Keratinocyte (primary cell): Measurements from ENCODE around the gene A1BG. TPM values are rescaled to one million over a fixed set of nuclear protein-coding genes. Genes with fewer than 3 reads are reported as not detected.
"Not testable (repeated sequence)": the region's sequence is repeated elsewhere in the genome, so short reads cannot be mapped to it uniquely, and the experiment has no call there.

ENCODE experiments used
- DNase-seq: peaks from one replicate; pipeline ENCODE4 v3.0.0-alpha.2; 2011; ENCODE audit warnings: low read depth, missing footprints, low spot score
- FAIRE-seq: peaks from 2 replicates; lab custom pipeline; 2011; peaks lifted over from hg19 to GRCh38; lab: Jason Lieb, UNC
- H2AFZ ChIP-seq: 2 replicates; pipeline ENCODE4 v1.6.0; 2012; ENCODE audit warnings: low read length, control low read depth, inconsistent platforms; ENCODE audit not compliant: control insufficient read depth
- H3K27ac ChIP-seq: 2 replicates; pipeline ENCODE4 v1.5.1; 2011; ENCODE audit warnings: low read length; ENCODE audit not compliant: control insufficient read depth, insufficient read depth
- H3K27me3 ChIP-seq: 3 replicates; pipeline ENCODE4 v1.6.0; 2011; ENCODE audit warnings: low read length; ENCODE audit not compliant: control insufficient read depth, insufficient read depth; ENCODE audit errors: extremely low read depth
- H3K36me3 ChIP-seq, 2 experiments: 2 replicates in 1 of 2; 3 replicates in 1 of 2; pipeline ENCODE4 v1.5.1; 2011; ENCODE audit warnings: low read length in 2 of 2, mild to moderate bottlenecking in 1 of 2; ENCODE audit not compliant: control insufficient read depth in 2 of 2, insufficient read depth in 2 of 2; ENCODE audit errors: extremely low read depth in 1 of 2
- H3K4me1 ChIP-seq: 3 replicates; pipeline ENCODE4 v1.5.1; 2011; ENCODE audit warnings: low read length; ENCODE audit not compliant: control insufficient read depth, insufficient read depth; ENCODE audit errors: extremely low read depth
- H3K4me2 ChIP-seq: 3 replicates; pipeline ENCODE4 v1.6.0; 2011; ENCODE audit warnings: low read depth, low read length; ENCODE audit not compliant: control insufficient read depth, insufficient read depth; ENCODE audit errors: extremely low read depth
- H3K4me3 ChIP-seq, 3 experiments: fragments of 200-600 bp in 1 of 3; sonication (generic) in 1 of 3; 2 replicates in 2 of 3; 3 replicates in 1 of 3; pipeline ENCODE4 v1.5.1; 2011 to 2016; ENCODE audit warnings: low read length in 3 of 3, mild to moderate bottlenecking in 3 of 3, control low read depth in 2 of 3, inconsistent platforms in 1 of 3, low read depth in 1 of 3, mixed read lengths in 1 of 3, mixed run types in 1 of 3, moderate library complexity in 1 of 3; ENCODE audit not compliant: control insufficient read depth in 2 of 3, insufficient read depth in 2 of 3; ENCODE audit errors: extremely low read depth in 1 of 3
- H3K79me2 ChIP-seq: 2 replicates; pipeline ENCODE4 v1.6.0; 2012; ENCODE audit warnings: low read length; ENCODE audit not compliant: control insufficient read depth, insufficient read depth
- H3K9ac ChIP-seq: 3 replicates; pipeline ENCODE4 v1.6.0; 2011; ENCODE audit warnings: low read length; ENCODE audit not compliant: control insufficient read depth, insufficient read depth; ENCODE audit errors: extremely low read depth
- H3K9me1 ChIP-seq: 3 replicates; pipeline ENCODE4 v1.6.0; 2011; ENCODE audit warnings: low read length; ENCODE audit not compliant: control insufficient read depth, insufficient read depth; ENCODE audit errors: extremely low read depth
- H3K9me3 ChIP-seq: 2 replicates; pipeline ENCODE4 v1.5.1; 2012; ENCODE audit warnings: low read depth, low read length; ENCODE audit not compliant: control insufficient read depth
- H4K20me1 ChIP-seq: 3 replicates; pipeline ENCODE4 v1.6.0; 2011; ENCODE audit warnings: low read length; ENCODE audit not compliant: control insufficient read depth, insufficient read depth; ENCODE audit errors: extremely low read depth
- CTCF ChIP-seq, 3 experiments: IDR thresholded peaks in 1 of 3; conservative IDR thresholded peaks in 1 of 3; optimal IDR thresholded peaks in 1 of 3; 2 replicates in 2 of 3; 3 replicates in 1 of 3; pipeline versions ENCODE3 to v1.5.1; 2011; ENCODE audit warnings: low read length in 3 of 3, mild to moderate bottlenecking in 3 of 3, moderate library complexity in 2 of 3, control low read depth in 1 of 3, inconsistent platforms in 1 of 3; ENCODE audit not compliant: insufficient read depth in 2 of 3; ENCODE audit errors: extremely low read depth in 1 of 3
- EZH2 ChIP-seq: IDR thresholded peaks from one replicate; pipeline ENCODE4 v1.6.1; 2012; ENCODE audit warnings: inconsistent platforms, mild to moderate bottlenecking, low read length, moderate library complexity
- dilution Hi-C: fragments of 300-500 bp; cut with MboI; formaldehyde crosslinking; loops from one replicate; pipeline ENCODE4 v1.7.0; 2020; ENCODE audit warnings: low sequenced_read_pairs; ENCODE audit not compliant: extremely low pct_ligation_motif_present
- polyA plus RNA-seq, 5 experiments: library from polyadenylated mRNA; depleted of rRNA in 3 of 5; stranded (reverse) in 3 of 5; stranded (forward) in 1 of 5; unstranded in 1 of 5; fragments of >200 nt; gene quantifications; 1 replicate in 1 of 5; 2 replicates in 3 of 5; 3 replicates in 1 of 5; pipeline versions ENCODE4 v1.2.1 to v1.2.3, GENCODE V29; 2011 to 2012; ENCODE audit warnings: missing spikeins in 2 of 5, low read depth in 1 of 5, low replicate concordance in 1 of 5

Gene A1BG
- polyA plus RNA-seq, 1 donor (not counting 4 experiments of a cell fraction or from before 2014, with no cell fraction given): 1.4 TPM

- DNase-seq: no peak
- Histone ChIP-seq H3K4me1 (no peaks in the 10 kb centered on the region), H3K36me3 (no peaks in the 10 kb centered on the region), H3K27ac (no peak overlapping the region), H2AFZ (no peak overlapping the region), H3K9me3 (no peaks in the 10 kb centered on the region), H3K4me2 (no peak overlapping the region), H4K20me1 (no peaks in the 10 kb centered on the region), H3K79me2 (no peaks in the 10 kb centered on the region), H3K9me1 (no peaks in the 10 kb centered on the region), H3K4me3 (no peak overlapping the region), H3K27me3 (peaks cover 37% of the 10 kb centered on the region), H3K9ac (no peak overlapping the region)
- TF ChIP-seq EZH2 (no peak), CTCF (optimal IDR thresholded peaks at IDR 0.05 in 1 of 3, IDR thresholded peaks at IDR 0.05 in 1 of 3, conservative IDR thresholded peaks at IDR 0.05 in 1 of 3; ENCODE audit: extremely low read depth in 1 of 3, insufficient read depth in 2 of 3, low read length in 3 of 3) (no peak)
- FAIRE-seq: no peak
- dilution Hi-C loops: no loop called here
Observed at GRCh38 chr19:58349590-58349989, 3.7 kb downstream of the A1BG start.

GRCh38 chr19:58348080-58348479 is 5.2 kb downstream of the A1BG start:
- peak overlapping the region; percentile 44 for H3K9ac ChIP-seq
- FAIRE-seq, dilution Hi-C loops: not testable (repeated sequence)

More at GRCh38 chr19:58348080-58348479, 5.2 kb downstream of the A1BG start:
- DNase-seq, H3K9me3 ChIP-seq, H3K27ac ChIP-seq, H3K4me1 ChIP-seq, H3K79me2 ChIP-seq, H3K9me1 ChIP-seq, H4K20me1 ChIP-seq, H3K36me3 ChIP-seq: not testable (repeated sequence)
- Histone ChIP-seq H3K4me2 (peak overlapping the region; percentile 88), H3K27me3 (peaks cover 37% of the 10 kb centered on the region), H3K4me3 (peak overlapping the region; percentile 51 to 78 (median 76)), H2AFZ (peak overlapping the region; percentile 56)
